ENCODE data around the gene USP38.
"Not testable (repeated sequence)": the region's sequence is repeated elsewhere in the genome, so short reads cannot be mapped to it uniquely, and the experiment has no call there.

The USP38 gene

DNA sequence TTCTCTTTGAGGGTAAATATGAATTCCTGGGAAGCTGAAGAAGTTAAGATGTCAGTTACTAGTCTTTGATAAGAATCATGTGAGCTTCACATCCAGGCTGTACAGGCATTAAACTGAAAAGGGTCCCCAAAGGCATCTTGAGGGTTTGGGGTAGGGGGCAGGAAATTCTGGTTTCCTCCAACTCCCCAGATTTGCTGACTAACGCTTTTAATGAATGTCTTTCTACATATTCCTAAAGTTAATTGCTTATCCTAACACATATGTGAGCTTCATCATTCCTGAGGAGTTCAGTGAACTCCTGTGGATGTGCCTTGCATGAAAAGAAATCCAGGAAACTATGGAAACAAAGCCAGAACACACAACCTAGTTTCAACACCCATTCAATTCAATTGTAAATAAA, 78.1 kb downstream of the USP38 start:
- Mint-ChIP-seq H3K4me1 (ENCODE audit: low read depth) (no peaks in the 10 kb centered on the region), H3K27ac (no peak overlapping the region), H3K9me3 (peaks cover 8% of the 10 kb centered on the region), H3K27me3 (peaks cover 2% of the 10 kb centered on the region), H3K36me3 (ENCODE audit: low read depth) (peaks cover 7% of the 10 kb centered on the region), H3K4me3 (no peak overlapping the region)

DNA sequence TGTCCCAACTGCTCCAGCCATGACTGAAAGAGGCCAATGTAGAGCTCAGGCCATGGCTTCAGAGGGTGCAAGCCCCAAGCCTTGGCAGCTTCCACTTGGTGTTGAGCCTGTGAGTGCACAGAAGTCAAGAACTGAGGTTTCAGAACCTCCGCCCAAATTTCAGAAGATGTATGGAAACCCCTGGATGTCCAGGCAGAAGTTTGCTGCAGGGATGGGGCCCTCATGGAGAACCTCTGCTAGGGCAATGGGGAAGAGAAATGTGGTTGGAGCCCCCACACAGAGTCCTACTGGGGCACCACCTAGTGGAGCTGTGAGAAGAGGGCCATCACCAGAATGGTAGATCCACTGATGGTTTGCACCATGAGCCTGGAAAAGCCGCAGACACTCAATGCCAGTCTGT, 83.0 kb downstream of the USP38 start:
- H3K27ac Mint-ChIP-seq; H3K4me1 Mint-ChIP-seq (ENCODE audit: low read depth); H3K27me3 Mint-ChIP-seq; H3K36me3 Mint-ChIP-seq (ENCODE audit: low read depth); H3K4me3 Mint-ChIP-seq: not testable (repeated sequence)
- peaks cover 18% of the 10 kb centered on the region for H3K9me3 Mint-ChIP-seq

DNA sequence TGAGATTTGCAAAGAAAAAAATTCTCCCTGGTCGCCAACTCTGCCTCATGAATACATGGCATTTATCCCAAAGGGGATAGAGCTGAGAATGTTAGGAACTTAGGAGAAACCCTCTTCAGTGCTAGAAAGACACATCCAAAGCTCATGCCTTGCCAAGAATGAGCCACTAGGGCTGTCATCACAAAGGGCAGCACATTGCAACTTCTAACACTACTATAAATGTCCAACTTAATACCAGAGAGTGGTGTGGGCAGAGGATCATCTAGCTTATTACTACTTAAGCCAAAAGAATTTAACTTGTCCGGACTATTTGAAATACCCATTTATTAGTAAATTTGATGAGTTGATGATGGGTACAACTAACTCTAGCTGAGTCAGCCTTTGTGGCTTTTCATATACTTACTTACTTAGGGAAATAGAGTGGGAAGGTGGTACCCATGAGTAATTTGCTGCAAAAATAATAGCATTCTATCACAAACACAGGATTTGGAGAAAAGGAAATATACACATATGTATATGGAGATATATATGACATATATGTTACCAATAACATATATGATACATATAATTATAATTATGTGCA, 85.6 kb downstream of the USP38 start:
- no peak overlapping the region for H3K4me3 Mint-ChIP-seq
- peaks cover 7% of the 10 kb centered on the region for H3K36me3 Mint-ChIP-seq (ENCODE audit: low read depth)
- H3K9me3 Mint-ChIP-seq = peaks cover 18% of the 10 kb centered on the region
- peaks cover 6% of the 10 kb centered on the region for H3K27me3 Mint-ChIP-seq
- no peak overlapping the region for H3K27ac Mint-ChIP-seq
- H3K4me1 Mint-ChIP-seq (ENCODE audit: low read depth) = no peaks in the 10 kb centered on the region
